Natural killer cell treated with Interleukin-12 subunit alpha and Interleukin-12 subunit beta and Interleukin-15 and Interleukin-18, amount 100 ng/mL, for 72 hours (primary cell): ENCODE data around the gene NUDT16. TPM values are rescaled to one million over a fixed set of nuclear protein-coding genes. Genes with fewer than 3 reads are reported as not detected.
"Not testable (repeated sequence)": the region's sequence is repeated elsewhere in the genome, so short reads cannot be mapped to it uniquely, and the experiment has no call there.

Source experiments
- ATAC-seq, 2 donors: fragments of 150-1000 bp; cut with Tn5 transposase in 1 of 2; sonication (Bioruptor Pico), chemical (Tn5 transposase) in 1 of 2; 2 replicates each; pipeline ENCODE4 v1.10.0; 2021
- DNase-seq: peaks from one replicate; pipeline ENCODE4 v3.0.0; 2022; ENCODE audit warnings: low spot score
- H3K27ac Mint-ChIP-seq, 2 donors: 1 replicate in 1 of 2; 2 replicates in 1 of 2; pipeline ENCODE4 v1.8.0; 2022; ENCODE audit warnings: mixed read lengths in 2 of 2, mild to moderate bottlenecking in 1 of 2, moderate library complexity in 1 of 2
- H3K27me3 Mint-ChIP-seq, 2 donors: 1 replicate in 1 of 2; 2 replicates in 1 of 2; pipeline ENCODE4 v1.8.0; 2022; ENCODE audit warnings: mixed read lengths in 2 of 2
- H3K36me3 Mint-ChIP-seq: one replicate; pipeline ENCODE4 v1.8.0; 2022; ENCODE audit warnings: mixed read lengths
- H3K4me1 Mint-ChIP-seq, 2 donors: 1 replicate in 1 of 2; 2 replicates in 1 of 2; pipeline ENCODE4 v1.8.0; 2022; ENCODE audit warnings: low read depth in 2 of 2, mixed read lengths in 2 of 2, mild to moderate bottlenecking in 1 of 2
- H3K4me3 Mint-ChIP-seq: one replicate; pipeline ENCODE4 v1.8.0; 2022; ENCODE audit warnings: mixed read lengths
- H3K9me3 Mint-ChIP-seq: 2 replicates; pipeline ENCODE4 v1.8.0; 2022; ENCODE audit warnings: mixed read lengths
- total RNA-seq, 2 donors: library from RNA; stranded (reverse); gene quantifications; one replicate each; pipeline ENCODE4 v1.2.3, GENCODE V29; 2022

Gene NUDT16
- total RNA-seq, 2 donors from 2014 or later, result 10.1 to 10.9 TPM

DNA sequence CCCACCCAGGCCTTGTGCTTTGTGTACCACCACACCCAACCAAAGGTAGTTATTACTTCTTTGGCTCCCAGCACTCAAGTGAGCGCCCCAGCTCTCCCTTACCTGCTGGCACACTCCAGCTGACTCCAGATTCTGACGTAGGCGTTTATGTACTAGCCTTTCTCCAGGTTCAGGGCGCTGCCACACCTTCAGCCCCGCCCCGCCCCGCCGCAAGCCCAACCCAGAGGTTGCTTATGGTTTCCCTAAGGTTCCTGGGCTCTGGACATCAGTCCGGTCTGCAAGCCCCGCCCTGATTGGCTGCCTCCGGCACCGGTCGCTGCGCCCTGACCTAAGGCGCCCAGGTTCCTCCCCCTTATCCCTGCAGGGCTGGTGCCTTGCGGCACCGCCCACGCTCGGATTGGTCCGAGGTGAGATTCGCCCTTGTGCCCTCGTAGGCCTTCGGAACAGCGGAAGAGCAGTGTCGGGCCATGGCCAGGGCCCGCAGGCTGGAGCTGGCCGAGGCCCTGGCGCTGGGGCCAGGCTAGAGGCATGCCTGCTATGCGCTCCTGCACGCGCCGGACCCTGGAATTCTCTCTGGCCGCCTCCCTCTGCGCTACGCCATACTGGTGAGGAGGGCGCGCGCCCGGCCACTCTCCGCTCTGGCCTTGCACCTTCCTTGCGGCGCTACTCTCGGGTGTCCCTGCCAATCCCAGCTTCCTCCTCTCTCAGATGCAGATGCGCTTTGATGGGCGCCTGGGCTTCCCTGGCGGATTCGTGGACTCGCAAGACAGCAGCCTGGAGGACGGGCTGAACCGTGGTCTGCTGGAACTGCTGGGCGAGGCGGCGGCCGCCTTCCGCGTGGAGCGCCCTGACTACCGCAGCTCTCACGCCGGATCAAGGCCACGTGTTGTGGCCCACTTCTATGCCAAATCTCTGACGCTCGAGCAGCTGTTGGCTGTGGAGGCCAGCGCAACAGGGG, 19.8 kb upstream of the NUDT16 start:
- Mint-ChIP-seq H3K27me3 (peaks cover 19 to 26% of the 10 kb centered on the region in 2 donors), H3K4me3 (peak overlapping the region; percentile 84), H3K9me3 (no peaks in the 10 kb centered on the region), H3K27ac (peak overlapping the region; percentile 11 to 12), H3K4me1 (peaks cover 14% of the 10 kb centered on the region in 2 donors), H3K36me3 (peaks cover 4% of the 10 kb centered on the region)
- ATAC-seq, result peak; percentile 89 to 93
- DNase-seq, result peak; percentile 73

DNA sequence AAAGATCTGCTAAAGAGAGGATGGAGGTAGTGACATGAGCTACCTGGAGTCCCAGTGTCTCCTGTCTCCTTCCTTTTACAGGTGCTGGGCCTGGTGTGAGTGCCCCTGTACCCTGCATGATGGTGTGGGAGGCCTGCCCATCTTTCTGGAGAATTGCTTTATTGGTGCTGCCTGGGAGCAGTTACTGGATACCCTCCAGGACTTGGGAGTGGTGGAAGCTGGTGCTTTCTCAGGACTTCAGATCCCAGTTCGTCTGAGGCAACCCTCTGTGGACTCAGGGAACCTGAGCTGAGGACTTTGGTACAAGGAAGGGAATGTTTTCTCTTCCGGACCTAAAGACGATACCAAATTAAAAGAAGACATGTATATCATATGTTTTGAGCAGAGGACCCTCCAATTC, 18.3 kb upstream of the NUDT16 start:
- Mint-ChIP-seq H3K9me3 (no peaks in the 10 kb centered on the region), H3K27ac (no peak overlapping the region), H3K4me3 (no peak overlapping the region), H3K4me1 (peaks cover 14% of the 10 kb centered on the region in 2 donors), H3K36me3 (peaks cover 4% of the 10 kb centered on the region), H3K27me3 (peaks cover 19 to 26% of the 10 kb centered on the region in 2 donors)
- ATAC-seq (no peak), DNase-seq (no peak)

DNA sequence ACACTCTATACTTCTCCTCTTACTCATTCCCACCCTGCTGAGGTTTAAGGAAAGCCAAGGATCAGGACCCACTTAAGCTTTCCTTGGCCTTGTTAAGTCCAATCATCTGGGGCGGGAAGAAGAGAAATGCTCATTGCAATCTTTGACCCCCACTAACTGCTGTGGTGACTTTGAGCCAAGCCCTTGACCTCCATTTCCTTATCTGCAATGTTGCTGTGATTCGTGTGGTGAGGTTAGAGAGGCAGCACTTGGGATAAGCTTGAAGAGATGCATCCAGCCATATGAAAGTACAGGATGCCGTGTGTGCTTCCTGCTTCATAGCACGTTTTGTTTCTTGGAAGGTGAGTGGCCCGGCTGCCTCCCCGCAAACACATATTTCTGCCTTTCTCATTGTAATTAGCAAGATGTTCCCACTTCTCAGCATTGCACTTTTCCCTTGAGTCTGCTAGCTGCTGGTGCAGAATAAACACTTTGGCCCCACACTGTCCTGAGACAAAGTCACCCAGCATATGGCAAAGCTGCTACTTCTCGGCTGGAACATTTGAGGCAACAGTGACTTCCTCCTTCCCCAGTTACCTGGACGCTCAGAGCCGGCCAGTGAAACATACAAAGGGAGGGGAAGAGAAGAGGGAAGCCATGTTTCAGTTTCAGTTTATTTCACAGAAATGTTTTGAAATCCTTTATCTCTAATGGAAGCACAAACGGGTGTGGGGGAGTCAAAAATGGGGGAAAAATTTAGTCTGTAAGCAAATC, 10.5 kb upstream of the NUDT16 start:
- no peaks in the 10 kb centered on the region for H3K27me3 Mint-ChIP-seq
- no peak overlapping the region for H3K4me3 Mint-ChIP-seq
- no peak for ATAC-seq
- DNase-seq, result no peak
- no peaks in the 10 kb centered on the region for H3K9me3 Mint-ChIP-seq
- H3K27ac Mint-ChIP-seq, result peak overlapping the region in 1 of 2 donors; percentile 20
- H3K4me1 Mint-ChIP-seq, result peaks cover 0 to 4% of the 10 kb centered on the region in 2 donors
- H3K36me3 Mint-ChIP-seq, result no peaks in the 10 kb centered on the region

DNA sequence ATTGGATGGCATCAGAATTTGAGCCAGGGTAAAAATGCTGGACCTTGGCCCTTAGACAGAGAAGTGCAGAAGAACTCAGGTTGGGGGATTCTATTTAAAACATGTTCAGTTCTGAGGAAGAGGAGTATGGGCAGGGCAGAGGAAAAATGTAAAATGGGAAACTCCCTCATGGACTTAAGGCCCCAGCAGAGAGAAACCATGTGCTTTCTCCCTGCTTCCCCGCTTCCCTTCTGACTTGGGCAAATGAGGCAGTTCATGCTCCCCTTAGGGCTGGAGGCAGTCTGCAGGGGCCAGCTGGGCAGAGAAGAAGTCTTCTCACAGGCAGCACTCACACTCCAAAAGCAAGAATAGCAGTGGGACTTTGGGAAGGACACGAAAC, 9.9 kb upstream of the NUDT16 start:
- Mint-ChIP-seq H3K36me3 (no peaks in the 10 kb centered on the region), H3K4me1 (peaks cover 0 to 4% of the 10 kb centered on the region in 2 donors), H3K4me3 (no peak overlapping the region), H3K27ac (peak overlapping the region in 1 of 2 donors; percentile 20), H3K9me3 (no peaks in the 10 kb centered on the region), H3K27me3 (no peaks in the 10 kb centered on the region)
- ATAC-seq (no peak), DNase-seq (no peak)

DNA sequence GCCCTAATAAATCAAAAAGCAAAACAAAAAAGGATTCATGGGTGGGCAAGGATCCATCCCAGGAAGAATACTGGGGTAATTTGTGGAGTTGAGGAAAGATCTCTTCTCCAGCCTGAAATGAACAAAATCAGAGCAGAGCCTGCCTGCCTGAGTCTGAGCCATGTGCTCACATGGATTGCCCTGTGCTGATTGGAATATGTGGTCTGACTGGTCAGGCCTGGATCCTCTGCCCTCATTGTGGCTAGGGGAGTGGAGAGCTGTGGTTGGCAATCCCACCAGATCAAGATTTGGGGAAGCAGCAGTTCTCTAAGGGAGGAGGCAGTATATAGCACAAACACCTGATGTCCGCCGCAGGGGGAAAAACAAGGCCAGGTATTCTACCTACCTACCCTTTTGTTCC, 6.8 kb upstream of the NUDT16 start:
- no peak overlapping the region for H3K4me3 Mint-ChIP-seq
- H3K9me3 Mint-ChIP-seq, result no peaks in the 10 kb centered on the region
- no peaks in the 10 kb centered on the region for H3K36me3 Mint-ChIP-seq
- peaks cover 4 to 8% of the 10 kb centered on the region in 2 donors for H3K4me1 Mint-ChIP-seq
- no peak for DNase-seq
- no peaks in the 10 kb centered on the region for H3K27me3 Mint-ChIP-seq
- ATAC-seq, result no peak
- H3K27ac Mint-ChIP-seq, result no peak overlapping the region

DNA sequence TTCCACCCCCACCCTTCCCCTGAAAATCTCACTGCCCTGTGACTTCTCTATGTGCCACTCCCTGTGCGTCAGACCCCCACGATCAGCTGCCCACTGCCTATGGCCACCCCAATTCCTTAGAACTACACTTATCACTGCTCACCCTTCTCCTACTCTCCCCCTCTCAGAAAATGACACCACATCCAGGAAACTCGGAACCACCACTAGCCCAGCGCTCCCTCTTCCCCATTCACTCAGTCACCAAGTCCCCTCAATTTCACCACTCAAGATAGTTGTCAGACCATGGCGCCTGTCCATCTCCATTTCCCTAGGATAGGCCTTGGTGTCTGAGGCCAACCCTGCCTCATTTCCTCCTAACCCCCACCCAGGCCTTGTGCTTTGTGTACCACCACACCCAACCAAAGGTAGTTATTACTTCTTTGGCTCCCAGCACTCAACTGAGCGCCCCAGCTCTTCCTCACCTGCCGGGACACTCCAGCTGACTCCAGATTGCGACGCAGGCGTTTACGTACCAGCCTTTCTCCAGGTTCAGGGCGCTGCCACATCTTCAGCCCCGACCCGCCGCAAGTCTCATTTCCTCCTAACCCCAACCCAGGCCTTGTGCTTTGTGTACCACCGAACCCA, 641 bp upstream of the NUDT16 start:
- ATAC-seq, DNase-seq, H3K36me3 Mint-ChIP-seq, H3K27me3 Mint-ChIP-seq, H3K9me3 Mint-ChIP-seq: not testable (repeated sequence)
- peaks cover 31 to 32% of the 10 kb centered on the region in 2 donors for H3K4me1 Mint-ChIP-seq
- peak overlapping the region; percentile 90 to 98 for H3K27ac Mint-ChIP-seq
- H3K4me3 Mint-ChIP-seq, result peak overlapping the region; percentile 94

DNA sequence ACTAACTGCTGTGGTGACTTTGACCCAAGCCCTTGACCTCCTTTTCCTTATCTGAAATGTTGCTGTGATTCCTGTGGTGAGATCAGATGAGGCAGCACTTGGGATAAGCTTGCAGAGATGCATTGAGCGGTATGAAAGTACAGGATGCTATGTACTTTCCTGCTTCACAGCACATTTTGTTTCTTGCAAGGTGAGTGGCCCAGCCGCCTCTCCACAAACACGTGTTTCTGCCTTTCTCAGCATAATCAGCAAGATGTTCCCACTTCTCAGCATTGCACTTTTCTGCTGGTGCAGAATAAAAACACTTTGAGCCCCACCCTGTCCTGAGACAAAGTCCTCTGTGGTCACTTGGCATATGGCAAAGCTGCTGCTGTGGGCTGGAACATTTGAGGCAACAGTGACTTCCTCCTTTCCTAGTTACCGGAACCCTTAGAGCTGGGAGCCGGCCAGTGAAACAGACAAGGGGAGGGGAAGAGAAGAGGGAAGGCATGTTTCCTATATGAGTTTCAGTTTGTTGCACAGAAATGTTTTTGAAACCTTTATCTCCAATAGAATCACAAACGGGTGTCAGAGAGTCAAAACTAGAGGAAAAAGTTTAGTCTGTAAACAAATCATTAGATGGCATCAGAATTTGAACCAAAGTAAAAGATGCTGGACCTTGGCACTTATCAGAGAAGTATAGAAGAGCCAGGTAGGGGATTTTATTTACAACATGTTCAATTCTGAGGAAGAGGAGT, 5.0 kb downstream of the NUDT16 start:
- no peak overlapping the region for H3K4me3 Mint-ChIP-seq
- H3K36me3 Mint-ChIP-seq, result peaks cover 6% of the 10 kb centered on the region
- H3K9me3 Mint-ChIP-seq, result no peaks in the 10 kb centered on the region
- DNase-seq (no peak), ATAC-seq (no peak)
- H3K27me3 Mint-ChIP-seq, result peaks cover 0 to 3% of the 10 kb centered on the region in 2 donors
- H3K27ac Mint-ChIP-seq, result no peak overlapping the region
- peaks cover 26 to 28% of the 10 kb centered on the region in 2 donors for H3K4me1 Mint-ChIP-seq

DNA sequence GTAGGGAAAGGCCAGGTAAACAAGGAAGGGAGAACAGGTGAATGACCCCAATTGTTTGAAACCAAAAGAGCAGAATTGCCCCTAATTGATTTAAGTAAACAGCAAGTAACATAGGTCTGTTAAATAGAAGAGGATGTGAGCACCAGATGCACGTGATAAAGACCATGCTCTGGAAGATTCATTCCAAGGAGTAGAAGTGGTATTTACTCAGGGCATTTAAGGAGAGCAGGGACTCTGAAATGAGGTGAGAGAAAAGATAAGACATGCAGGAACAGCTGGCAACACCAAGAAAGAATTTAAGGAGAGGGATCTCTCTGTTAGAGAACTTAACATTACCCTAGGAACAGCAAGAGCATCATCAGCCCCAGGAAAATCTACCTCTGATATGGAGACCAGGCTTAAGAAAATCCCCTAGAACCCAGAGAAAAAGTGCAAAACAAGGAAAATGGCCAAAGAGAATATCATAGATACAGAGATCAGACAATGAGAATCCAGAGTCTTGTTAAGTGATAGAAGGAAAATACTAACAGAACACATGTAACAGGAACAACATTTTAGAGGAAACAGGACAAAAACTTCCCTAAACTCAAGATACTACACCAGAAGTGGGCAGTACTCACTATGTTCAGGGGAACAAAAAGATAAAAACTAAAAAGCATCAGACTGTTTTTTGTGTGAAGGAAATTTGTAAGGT, 6.4 kb downstream of the NUDT16 start:
- Mint-ChIP-seq H3K27me3 (peaks cover 0 to 3% of the 10 kb centered on the region in 2 donors), H3K9me3 (no peaks in the 10 kb centered on the region), H3K36me3 (peaks cover 6% of the 10 kb centered on the region), H3K27ac (no peak overlapping the region), H3K4me1 (peaks cover 19 to 21% of the 10 kb centered on the region in 2 donors), H3K4me3 (no peak overlapping the region)
- ATAC-seq, result no peak
- DNase-seq, result no peak

DNA sequence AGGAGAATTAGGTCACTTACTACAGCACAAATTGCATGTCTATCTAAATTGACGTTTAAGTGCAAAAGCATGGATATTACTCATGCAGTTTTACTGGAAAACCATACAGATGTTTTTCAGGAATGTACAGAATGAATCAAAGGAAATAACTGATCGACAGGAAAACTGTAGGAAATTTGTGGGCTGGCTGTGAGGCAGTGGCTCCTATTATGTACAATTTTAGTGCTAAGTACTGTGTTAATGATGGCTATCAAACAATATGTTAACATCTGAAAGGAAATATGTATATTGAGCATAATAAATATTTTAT, 6.9 kb downstream of the NUDT16 start:
- H3K4me3 Mint-ChIP-seq, result no peak overlapping the region
- DNase-seq (no peak), ATAC-seq (no peak)
- peaks cover 19 to 21% of the 10 kb centered on the region in 2 donors for H3K4me1 Mint-ChIP-seq
- H3K36me3 Mint-ChIP-seq, result peaks cover 6% of the 10 kb centered on the region
- no peaks in the 10 kb centered on the region for H3K9me3 Mint-ChIP-seq
- H3K27me3 Mint-ChIP-seq, result peaks cover 0 to 3% of the 10 kb centered on the region in 2 donors
- no peak overlapping the region for H3K27ac Mint-ChIP-seq

DNA sequence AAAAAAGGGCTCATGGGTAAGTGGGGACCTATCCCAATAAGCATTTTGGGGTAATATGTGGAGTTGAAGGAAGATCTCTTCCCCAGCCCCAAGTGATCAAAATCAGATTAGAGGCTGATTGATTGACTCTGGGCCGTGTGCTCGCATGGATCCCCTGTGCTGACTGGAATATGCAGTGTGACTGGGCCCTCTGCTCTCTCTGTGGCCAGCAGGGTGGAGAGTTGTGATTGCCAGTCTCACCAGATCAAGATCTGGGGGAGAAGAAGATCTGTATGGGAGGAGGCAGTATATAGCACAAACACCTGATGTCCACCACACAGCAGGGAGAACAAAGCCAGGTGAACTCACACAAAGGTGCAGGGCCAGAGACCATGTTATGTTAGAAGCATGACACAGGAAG, 8.8 kb downstream of the NUDT16 start:
- Mint-ChIP-seq H3K9me3 (no peaks in the 10 kb centered on the region), H3K27ac (no peak overlapping the region), H3K27me3 (peaks cover 0 to 3% of the 10 kb centered on the region in 2 donors), H3K4me1 (peaks cover 7 to 13% of the 10 kb centered on the region in 2 donors), H3K36me3 (no peaks in the 10 kb centered on the region), H3K4me3 (no peak overlapping the region)
- ATAC-seq, result no peak
- DNase-seq, result no peak

DNA sequence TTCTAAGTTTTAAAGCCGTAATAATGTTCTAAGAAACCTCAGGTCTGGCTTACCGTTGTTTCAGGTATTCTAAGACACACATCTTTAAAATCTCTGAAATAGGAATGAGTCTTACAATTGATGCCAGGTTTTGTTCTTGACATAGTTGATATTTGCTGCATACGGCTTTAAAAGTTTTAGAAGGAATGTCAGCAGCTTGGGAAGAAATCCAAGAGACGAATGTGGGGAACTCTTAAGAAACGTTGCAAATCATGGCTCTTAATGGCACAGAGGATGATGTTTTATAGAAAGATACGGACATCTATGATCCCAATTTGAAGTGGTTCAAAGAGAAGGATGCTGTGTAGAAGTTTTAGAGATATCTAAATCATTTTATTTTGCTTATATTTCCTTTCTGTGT, 11.5 kb downstream of the NUDT16 start:
- peaks cover 5 to 8% of the 10 kb centered on the region in 2 donors for H3K27me3 Mint-ChIP-seq
- no peak overlapping the region for H3K4me3 Mint-ChIP-seq
- no peak for DNase-seq
- H3K36me3 Mint-ChIP-seq, result no peaks in the 10 kb centered on the region
- H3K4me1 Mint-ChIP-seq, result no peaks in the 10 kb centered on the region
- no peak for ATAC-seq
- no peak overlapping the region for H3K27ac Mint-ChIP-seq
- no peaks in the 10 kb centered on the region for H3K9me3 Mint-ChIP-seq

DNA sequence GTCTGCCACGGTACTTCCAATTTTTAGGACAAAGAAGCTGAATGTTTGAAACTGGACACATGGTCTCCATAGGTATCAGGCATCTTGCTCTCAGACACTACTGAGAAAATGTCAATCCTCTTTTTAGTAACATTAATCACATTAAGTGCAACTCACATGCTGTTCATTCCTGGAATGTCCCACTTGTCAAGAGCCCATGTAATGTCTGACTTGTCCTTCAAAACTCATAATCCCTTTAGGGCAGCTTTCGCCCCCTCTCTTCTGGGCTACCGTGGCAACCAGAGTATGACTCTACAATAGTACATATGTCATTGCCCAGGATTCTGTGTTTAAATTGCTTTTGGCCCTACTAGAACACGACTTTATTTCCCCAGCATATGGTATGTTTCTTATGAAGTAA, 12.3 kb downstream of the NUDT16 start:
- no peak for ATAC-seq

DNA sequence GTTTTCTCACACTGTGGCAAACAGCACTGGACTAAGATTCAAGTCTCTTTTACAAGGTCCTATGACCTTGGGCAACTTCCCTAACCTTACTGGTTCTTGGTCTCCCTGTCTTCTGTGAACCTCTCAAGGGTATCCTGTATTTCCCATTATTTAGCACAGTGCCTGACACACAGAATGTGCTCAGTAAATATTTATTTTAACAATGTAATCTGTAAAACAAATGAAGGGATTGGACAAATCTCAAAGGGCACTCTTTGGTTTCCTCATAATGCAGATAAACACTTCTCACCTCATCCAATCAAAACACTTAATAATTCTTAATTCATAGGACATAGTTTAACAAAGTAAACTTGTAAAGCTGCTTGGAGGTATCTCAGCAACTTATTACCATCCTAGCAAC, 12.8 kb downstream of the NUDT16 start:
- no peaks in the 10 kb centered on the region for H3K36me3 Mint-ChIP-seq
- DNase-seq (no peak), ATAC-seq (no peak)
- H3K27ac Mint-ChIP-seq, result no peak overlapping the region
- H3K27me3 Mint-ChIP-seq, result peaks cover 5 to 8% of the 10 kb centered on the region in 2 donors
- no peak overlapping the region for H3K4me3 Mint-ChIP-seq
- H3K9me3 Mint-ChIP-seq, result no peaks in the 10 kb centered on the region
- H3K4me1 Mint-ChIP-seq, result no peaks in the 10 kb centered on the region

More for the DNA sequence above, 12.3 kb downstream of the NUDT16 start:
- no peaks in the 10 kb centered on the region for H3K36me3 Mint-ChIP-seq
- no peaks in the 10 kb centered on the region for H3K4me1 Mint-ChIP-seq
- no peak overlapping the region for H3K4me3 Mint-ChIP-seq
- no peaks in the 10 kb centered on the region for H3K9me3 Mint-ChIP-seq
- DNase-seq, result no peak
- peaks cover 5 to 8% of the 10 kb centered on the region in 2 donors for H3K27me3 Mint-ChIP-seq
- H3K27ac Mint-ChIP-seq, result no peak overlapping the region
